Erythroblast (primary cell): ENCODE data around the gene C17orf50.

Source experiments
- GATA1 ChIP-seq: IDR thresholded peaks from 2 replicates; pipeline ENCODE4 v1.6.1; 2011; ENCODE audit warnings: low read depth, mild to moderate bottlenecking, control low read depth, low read length, moderate library complexity
- POLR2A ChIP-seq: IDR thresholded peaks from 2 replicates; pipeline ENCODE4 v1.6.1; 2011; ENCODE audit warnings: mild to moderate bottlenecking, low read length

GRCh38 chr17:35736236-35736635 lies 24.5 kb upstream of the C17orf50 start:
- TF ChIP-seq POLR2A (no peak), GATA1 (no peak)
